ENCODE data around the gene S100B.
A peak's percentile ranks its signal among the peaks of the same experiment; 100 is the strongest.
"Not testable (repeated sequence)": the region's sequence is repeated elsewhere in the genome, so short reads cannot be mapped to it uniquely, and the experiment has no call there.

S100B gene

GRCh38 chr21:46604975-46605766 is at the start of gene S100B:
S100B (minus strand) TSS chr21:46605082; CDS start chr21:46602415, 2,667 bp downstream.
- DNase-seq, result no peak

- no peak for DNase-seq
These were observed 46.2 kb upstream of the S100B start for GRCh38 chr21:46651121-46651520.

GRCh38 chr21:46650476-46651098 is 45.7 kb upstream of the S100B start:
- no peak for DNase-seq

- no peak for DNase-seq
These were observed 44.5 kb upstream of the S100B start for GRCh38 chr21:46649356-46649755.

GRCh38 chr21:46648539-46648938 is 43.7 kb upstream of the S100B start:
- no peak for DNase-seq

GRCh38 chr21:46646541-46647154 is 41.8 kb upstream of the S100B start:
- no peak for DNase-seq

- DNase-seq, result no peak
These were observed 41.0 kb upstream of the S100B start for GRCh38 chr21:46645840-46646239.

GRCh38 chr21:46643379-46644177 is 38.7 kb upstream of the S100B start:
- no peak for DNase-seq

- no peak for DNase-seq
These were observed 36.8 kb upstream of the S100B start for GRCh38 chr21:46641656-46642055.

- DNase-seq, result no peak
These were observed 34.9 kb upstream of the S100B start for GRCh38 chr21:46639489-46640386.

- no peak for DNase-seq
These were observed 33.3 kb upstream of the S100B start for GRCh38 chr21:46637952-46638746.

GRCh38 chr21:46636550-46637285 is 31.8 kb upstream of the S100B start:
- no peak for DNase-seq

- DNase-seq, result no peak
These were observed 31.3 kb upstream of the S100B start for GRCh38 chr21:46636181-46636512.

- DNase-seq, result peak; percentile 94
These were observed 30.7 kb upstream of the S100B start, which contains the start of gene PRMT2 for GRCh38 chr21:46635324-46636180. PRMT2 (plus strand) TSS chr21:46635674; CDS start chr21:46636952, 1,278 bp downstream.

GRCh38 chr21:46634966-46635323 is 30.1 kb upstream of the S100B start:
- no peak for DNase-seq

- DNase-seq, result no peak
These were observed 29.5 kb upstream of the S100B start for GRCh38 chr21:46634427-46634826.

- DNase-seq, result no peak
These were observed 28.7 kb upstream of the S100B start for GRCh38 chr21:46633566-46633965.

GRCh38 chr21:46630915-46631314 is 26.0 kb upstream of the S100B start:
- not testable (repeated sequence) for DNase-seq

- DNase-seq, result no peak
These were observed 24.0 kb upstream of the S100B start for GRCh38 chr21:46628868-46629267.

- DNase-seq, result no peak
These were observed 22.8 kb upstream of the S100B start for GRCh38 chr21:46627726-46628125.
